GM06990 (cell line): ENCODE data around the gene ESR1.
"Not testable (repeated sequence)": the region's sequence is repeated elsewhere in the genome, so short reads cannot be mapped to it uniquely, and the experiment has no call there.

ENCODE experiments used
- DNase-seq: peaks from one replicate; pipeline ENCODE4 v3.0.0-alpha.2; 2011; ENCODE audit not compliant: insufficient read length; ENCODE audit errors: extremely low read depth
- H3K27me3 ChIP-seq: replicated peaks from 2 replicates; pipeline ENCODE4 v1.6.0; 2011; ENCODE audit warnings: low read length; ENCODE audit not compliant: control insufficient read depth, insufficient read depth
- H3K36me3 ChIP-seq: 2 replicates; pipeline ENCODE4 v1.5.1; 2011; ENCODE audit warnings: low read length; ENCODE audit not compliant: control insufficient read depth, insufficient read depth
- H3K4me3 ChIP-seq: replicated peaks from 2 replicates; pipeline ENCODE4 v1.5.1; 2011; ENCODE audit warnings: low read depth, mild to moderate bottlenecking, control low read depth, low read length
- CTCF ChIP-seq: IDR thresholded peaks from 2 replicates; pipeline ENCODE4 v1.5.1; 2011; ENCODE audit warnings: low read length, control low read depth, mild to moderate bottlenecking, inconsistent platforms; ENCODE audit not compliant: insufficient read depth, poor library complexity, severe bottlenecking

ESR1 gene

GRCh38 chr6:151837223-151837622 lies 29.7 kb downstream of the ESR1 start:
- TF ChIP-seq CTCF = no peak
- Histone ChIP-seq H3K36me3 (no peaks in the 10 kb centered on the region), H3K27me3 (no peaks in the 10 kb centered on the region; the same call in 1 of the 2 replicates), H3K4me3 (no peak overlapping the region)
- no peak for DNase-seq

- H3K27me3 ChIP-seq = no peaks in the 10 kb centered on the region
- no peak for TF ChIP-seq CTCF
- DNase-seq = no peak
- H3K4me3 ChIP-seq = no peak overlapping the region
- no peaks in the 10 kb centered on the region for H3K36me3 ChIP-seq
Measured at GRCh38 chr6:151842816-151843215, 35.3 kb downstream of the ESR1 start.

- H3K4me3 ChIP-seq = no peak overlapping the region
- no peak for TF ChIP-seq CTCF
- H3K36me3 ChIP-seq = no peaks in the 10 kb centered on the region
- H3K27me3 ChIP-seq = no peaks in the 10 kb centered on the region
- no peak for DNase-seq
Measured at GRCh38 chr6:151847064-151847463, 39.6 kb downstream of the ESR1 start.

GRCh38 chr6:151850479-151851003 lies 43.1 kb downstream of the ESR1 start:
- no peaks in the 10 kb centered on the region for H3K27me3 ChIP-seq
- no peak for DNase-seq
- H3K4me3 ChIP-seq = no peak overlapping the region
- TF ChIP-seq CTCF = no peak
- no peaks in the 10 kb centered on the region for H3K36me3 ChIP-seq

GRCh38 chr6:151858294-151858693 lies 50.8 kb downstream of the ESR1 start:
- no peak for TF ChIP-seq CTCF
- DNase-seq = no peak
- no peaks in the 10 kb centered on the region; the same call in 1 of the 2 replicates for H3K27me3 ChIP-seq
- no peak overlapping the region for H3K4me3 ChIP-seq
- H3K36me3 ChIP-seq = no peaks in the 10 kb centered on the region

- TF ChIP-seq CTCF = no peak
- no peak for DNase-seq
- Histone ChIP-seq H3K36me3 (no peaks in the 10 kb centered on the region), H3K27me3 (no peaks in the 10 kb centered on the region; the same call in 1 of the 2 replicates), H3K4me3 (no peak overlapping the region)
Measured at GRCh38 chr6:151862461-151862860, 55.0 kb downstream of the ESR1 start.

- DNase-seq, H3K4me3 ChIP-seq, H3K27me3 ChIP-seq, H3K36me3 ChIP-seq: not testable (repeated sequence)
Measured at GRCh38 chr6:151867361-151867869, 59.9 kb downstream of the ESR1 start.
